ENCODE data around the gene TRAFD1. TPM values are rescaled to one million over a fixed set of nuclear protein-coding genes. Genes with fewer than 3 reads are reported as not detected.
A peak's percentile ranks its signal among the peaks of the same experiment; 100 is the strongest.

TRAFD1 gene
- total RNA-seq, 2 donors from 2014 or later: 23.5 to 24.0 TPM

DNA sequence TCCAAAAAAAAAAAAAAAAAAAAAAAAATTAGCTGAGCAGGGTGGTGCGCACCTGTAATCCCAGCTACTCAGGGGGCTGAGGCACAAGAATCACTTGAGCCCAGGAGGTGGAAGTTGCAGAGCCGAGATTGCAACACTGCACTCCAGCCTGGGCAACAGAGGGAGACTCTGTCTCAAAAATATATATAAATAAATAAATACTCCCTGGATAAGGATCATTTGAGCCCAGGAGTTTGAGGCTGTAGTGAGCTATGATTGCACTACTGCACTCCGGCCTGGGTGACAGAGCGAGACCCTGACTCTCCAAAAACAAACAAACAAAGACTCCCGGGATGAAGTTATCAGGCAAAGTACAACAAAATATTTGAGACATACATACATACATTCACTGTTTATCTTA is 13.4 kb upstream of the TRAFD1 start:
- intact Hi-C loops (cut with DNase I): no loop called here
- no peak for DNase-seq (ENCODE audit: low spot score)

- intact Hi-C loops (cut with DNase I): no loop called here
- DNase-seq (ENCODE audit: low spot score): no peak
These were observed 12.8 kb upstream of the TRAFD1 start for GRCh38 chr12:112112409-112113133.

GRCh38 chr12:112115259-112116045 is 9.9 kb upstream of the TRAFD1 start:
- no peak for DNase-seq (ENCODE audit: low spot score)

GRCh38 chr12:112116232-112117060 is 8.9 kb upstream of the TRAFD1 start:
- peak; percentile 86 for DNase-seq (ENCODE audit: low spot score)
- intact Hi-C loops (cut with DNase I): no loop called here

More at GRCh38 chr12:112115259-112116045, 9.9 kb upstream of the TRAFD1 start:
- intact Hi-C loops (cut with DNase I): no loop called here

DNA sequence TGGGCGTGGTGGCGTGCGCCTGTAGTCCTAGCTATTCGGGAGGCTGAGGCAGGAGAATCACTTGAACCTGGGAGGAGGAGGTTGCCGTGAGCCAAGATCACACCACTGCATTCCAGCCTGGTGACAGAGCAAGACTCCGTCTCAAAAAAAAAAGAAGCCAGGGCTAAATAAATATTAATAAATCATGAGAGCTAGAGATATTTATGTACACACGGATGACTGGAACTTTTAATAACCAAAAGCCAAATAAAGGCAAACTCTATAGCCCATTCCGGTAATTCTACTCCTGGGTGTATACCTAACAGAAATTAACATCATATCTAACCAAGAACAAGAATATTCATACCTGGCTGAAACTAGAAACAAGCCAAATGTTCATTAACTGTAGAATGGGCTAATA is 7.7 kb upstream of the TRAFD1 start:
- no peak for DNase-seq (ENCODE audit: low spot score)
- intact Hi-C loops (cut with DNase I): no loop called here

- DNase-seq (ENCODE audit: low spot score): peak; percentile 88
- intact Hi-C loops (cut with DNase I): loop anchor here in 1 of 2 donors (1.0 kb wide), 1 partner anchor 40 kb away; no protein-coding TSS in a partner anchor
These were observed 3.4 kb upstream of the TRAFD1 start for GRCh38 chr12:112121780-112122565.

DNA sequence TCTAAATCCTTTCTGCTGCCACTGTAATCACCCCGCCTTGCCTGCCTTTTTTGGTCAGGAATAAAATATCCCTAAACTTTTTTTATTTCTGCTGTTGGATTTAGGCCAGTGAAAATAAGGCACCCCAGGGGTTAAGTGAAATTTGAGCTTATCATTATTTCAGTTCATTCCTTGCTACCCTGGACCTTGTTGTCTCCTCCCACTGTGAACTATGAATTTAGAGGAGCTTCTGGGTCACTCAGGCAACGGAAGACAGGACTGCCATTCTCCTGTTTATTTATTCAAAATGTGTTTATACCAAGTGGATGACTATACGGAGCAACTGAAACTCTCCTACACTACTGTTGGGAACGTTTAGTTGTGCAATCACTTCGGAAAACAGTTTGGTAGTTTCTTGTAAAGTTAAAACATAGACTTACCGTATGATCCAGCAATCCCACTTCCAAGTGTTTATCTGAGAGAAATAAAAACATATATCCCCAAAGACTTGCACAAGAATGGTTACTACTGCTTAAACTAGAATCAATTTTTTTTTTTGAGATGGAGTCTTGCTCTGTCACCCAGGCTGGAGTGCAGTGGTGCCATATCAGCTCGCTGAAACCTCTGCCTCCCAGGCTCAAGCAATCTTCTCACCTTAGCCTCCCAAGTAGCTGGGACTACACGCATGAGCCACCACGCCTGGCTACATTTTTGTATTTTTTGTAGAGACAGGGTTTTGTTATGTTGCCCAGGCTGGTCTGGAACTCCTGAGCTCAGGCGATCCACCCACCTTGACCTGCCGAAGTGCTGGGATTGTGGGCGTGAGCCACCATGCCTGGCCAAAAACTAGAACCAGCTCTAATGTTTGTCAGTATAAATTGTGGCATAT is 2.3 kb upstream of the TRAFD1 start:
- intact Hi-C loops (cut with DNase I): no loop called here
- DNase-seq (ENCODE audit: low spot score): no peak

DNA sequence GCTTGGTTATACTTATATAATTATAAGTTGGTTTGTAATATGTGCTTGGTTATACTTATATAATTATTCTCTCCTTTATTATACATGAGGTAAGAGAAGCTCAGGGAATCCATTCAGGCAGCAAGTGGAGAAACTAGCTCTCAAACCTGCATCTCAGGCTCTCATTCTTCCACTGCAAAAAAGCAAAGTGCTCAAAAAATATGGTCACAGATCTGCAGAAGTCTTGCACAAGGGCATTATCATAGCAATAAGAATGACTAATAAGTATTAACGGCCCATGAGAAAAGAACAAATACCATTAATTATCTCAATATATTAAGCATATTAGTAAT is 476 bp upstream of the TRAFD1 start:
- DNase-seq (ENCODE audit: low spot score): no peak

DNA sequence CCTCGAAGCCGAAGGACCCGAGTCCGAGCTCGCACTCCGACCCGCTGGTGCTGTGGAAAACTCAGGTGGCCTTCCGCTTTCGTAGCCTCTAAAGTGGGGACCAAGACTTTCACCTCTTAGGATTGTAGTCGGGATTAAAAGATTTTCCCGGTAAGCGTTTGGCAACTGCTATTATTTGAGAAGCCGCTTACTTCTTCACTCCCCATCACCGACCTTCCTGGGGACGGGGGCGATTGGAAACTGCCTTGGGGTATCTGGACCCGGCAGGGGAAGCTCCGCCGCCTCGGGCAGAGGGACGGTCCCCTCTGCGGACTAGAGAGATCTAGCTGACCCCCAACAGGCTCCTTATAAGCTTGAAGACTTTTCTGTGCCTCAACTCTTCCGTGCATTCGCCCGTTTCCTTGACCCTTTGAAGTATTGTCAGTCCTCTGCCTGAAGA is 659 bp downstream of the TRAFD1 start:
- intact Hi-C loops (cut with DNase I): no loop called here
- DNase-seq (ENCODE audit: low spot score): no peak

More for the DNA sequence above, 476 bp upstream of the TRAFD1 start:
- intact Hi-C loops (cut with DNase I): no loop called here

DNA sequence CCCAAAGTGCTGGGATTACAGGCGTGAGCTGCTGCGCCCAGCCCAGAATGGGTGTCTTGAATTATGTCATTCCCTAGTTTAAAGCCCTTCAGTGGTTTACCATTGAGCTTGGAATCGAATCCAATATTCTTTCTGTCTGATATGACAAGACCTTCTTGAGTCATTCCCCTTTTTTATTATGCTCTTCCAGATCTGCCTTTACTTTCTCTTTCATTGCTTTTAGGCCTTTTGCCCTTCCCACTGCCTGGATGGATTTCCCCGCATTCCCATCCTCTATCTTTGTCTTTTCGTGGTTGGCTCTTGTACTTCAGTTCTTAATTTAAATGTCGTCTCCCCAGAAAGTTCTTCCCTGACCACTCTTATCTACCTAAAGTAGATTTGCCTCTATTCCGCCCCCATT is 1.6 kb downstream of the TRAFD1 start:
- no peak for DNase-seq (ENCODE audit: low spot score)
- intact Hi-C loops (cut with DNase I): no loop called here

- intact Hi-C loops (cut with DNase I): no loop called here
- DNase-seq (ENCODE audit: low spot score): no peak
These were observed 5.2 kb downstream of the TRAFD1 start for GRCh38 chr12:112130441-112130998.

DNA sequence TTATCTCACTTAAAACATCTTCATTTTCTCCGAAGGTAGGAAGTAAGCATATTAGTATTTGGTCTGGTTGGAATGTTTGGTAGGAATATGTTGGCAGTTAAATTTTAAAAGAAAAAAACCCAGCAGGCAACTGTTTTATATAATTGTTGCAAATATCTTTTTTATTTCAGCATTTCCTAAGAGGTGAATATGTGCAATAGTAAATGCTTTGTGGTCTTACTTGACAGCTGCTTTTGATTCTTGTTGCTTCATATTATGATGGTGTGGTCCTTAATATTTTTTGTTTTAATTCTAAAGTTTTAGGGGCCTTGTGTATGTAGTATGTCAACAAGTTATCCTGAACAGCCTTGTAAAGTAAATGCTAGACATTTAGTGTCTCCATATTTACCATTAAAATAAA is 6.3 kb downstream of the TRAFD1 start:
- intact Hi-C loops (cut with DNase I): no loop called here
- DNase-seq (ENCODE audit: low spot score): no peak

DNA sequence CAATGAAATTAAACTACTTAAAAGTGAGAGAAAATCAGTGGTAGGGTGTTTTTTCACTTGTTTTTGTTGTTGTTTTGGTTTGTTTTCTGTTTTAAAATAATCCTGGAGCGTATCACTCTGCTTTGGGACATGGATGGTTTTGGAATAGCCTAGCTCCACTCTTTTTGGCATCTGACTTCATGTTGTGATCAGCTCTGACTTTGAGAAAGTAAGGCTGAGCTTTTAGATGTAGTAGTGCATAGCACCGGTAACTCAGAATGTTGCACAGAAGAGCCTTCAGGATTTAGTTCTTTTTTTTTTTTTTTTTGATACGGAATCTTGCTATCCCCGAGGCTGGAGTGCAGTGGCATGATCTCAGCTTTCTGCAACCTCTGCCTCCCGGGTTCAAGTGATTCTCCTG is 8.1 kb downstream of the TRAFD1 start:
- intact Hi-C loops (cut with DNase I): no loop called here
- no peak for DNase-seq (ENCODE audit: low spot score)

GRCh38 chr12:112134731-112135130 is 9.4 kb downstream of the TRAFD1 start:
- no peak for DNase-seq (ENCODE audit: low spot score)
- intact Hi-C loops (cut with DNase I): no loop called here

DNA sequence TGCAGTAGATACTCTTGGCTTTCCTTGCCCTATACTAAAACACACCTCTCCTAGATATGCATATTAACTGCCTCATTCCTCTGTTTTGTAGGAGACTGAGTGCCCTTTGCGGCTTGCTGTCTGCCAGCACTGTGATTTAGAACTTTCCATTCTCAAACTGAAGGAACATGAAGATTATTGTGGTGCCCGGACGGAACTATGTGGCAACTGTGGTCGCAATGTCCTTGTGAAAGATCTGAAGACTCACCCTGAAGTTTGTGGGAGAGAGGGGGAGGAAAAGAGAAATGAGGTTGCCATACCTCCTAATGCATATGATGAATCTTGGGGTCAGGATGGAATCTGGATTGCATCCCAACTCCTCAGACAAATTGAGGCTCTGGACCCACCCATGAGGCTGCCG is 15.4 kb downstream of the TRAFD1 start:
- intact Hi-C loops (cut with DNase I): no loop called here
- no peak for DNase-seq (ENCODE audit: low spot score)

DNA sequence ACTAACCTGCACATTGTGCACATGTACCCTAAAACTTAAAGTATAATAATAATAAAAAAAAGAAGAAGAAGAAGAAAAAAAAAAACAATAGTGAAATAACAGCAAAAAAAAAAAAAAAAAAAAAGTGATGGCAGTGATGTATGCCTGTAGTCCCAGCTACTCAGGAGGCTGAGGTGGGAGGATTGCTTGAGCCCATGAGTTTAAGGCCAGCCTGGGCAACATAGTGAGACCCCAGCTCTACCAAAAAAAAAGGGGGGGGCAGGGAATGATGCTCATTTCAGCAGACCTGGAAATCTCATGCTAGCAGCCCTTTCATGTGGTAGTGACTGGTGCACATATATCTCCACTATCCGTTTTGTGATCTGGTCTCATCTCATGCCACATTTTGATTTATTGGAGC is 20.8 kb downstream of the TRAFD1 start:
- DNase-seq (ENCODE audit: low spot score): no peak
- intact Hi-C loops (cut with DNase I): no loop called here

DNA sequence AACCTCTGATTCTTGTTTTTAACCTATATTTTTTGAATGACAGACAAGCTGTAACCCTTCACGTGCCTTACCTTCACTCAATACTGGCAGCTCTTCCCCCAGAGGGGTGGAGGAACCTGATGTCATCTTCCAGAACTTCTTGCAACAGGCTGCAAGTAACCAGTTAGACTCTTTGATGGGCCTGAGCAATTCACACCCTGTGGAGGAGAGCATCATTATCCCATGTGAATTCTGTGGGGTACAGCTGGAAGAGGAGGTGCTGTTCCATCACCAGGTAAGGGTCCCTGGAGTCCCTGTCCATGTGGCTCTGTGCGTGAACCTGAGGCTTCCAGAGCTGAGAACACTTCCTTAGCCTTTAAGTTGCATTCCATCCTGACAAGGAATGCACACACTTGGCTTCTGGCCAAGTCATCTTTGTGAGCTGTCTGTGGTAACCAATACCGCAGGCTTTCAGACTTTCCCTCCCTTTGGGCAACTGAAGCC is 22.7 kb downstream of the TRAFD1 start:
- no peak for DNase-seq (ENCODE audit: low spot score)
- intact Hi-C loops (cut with DNase I): no loop called here

GRCh38 chr12:112149596-112149995 is 24.2 kb downstream of the TRAFD1 start:
- DNase-seq (ENCODE audit: low spot score): no peak
- intact Hi-C loops (cut with DNase I): no loop called here

Measured in posterior vena cava (tissue), 2 donors.